ENCODE results near the gene SHC2. TPM values are rescaled to one million over a fixed set of nuclear protein-coding genes. Genes with fewer than 3 reads are reported as not detected.
A peak's percentile ranks its signal among the peaks of the same experiment; 100 is the strongest.
"Not testable (repeated sequence)": the region's sequence is repeated elsewhere in the genome, so short reads cannot be mapped to it uniquely, and the experiment has no call there.

Gene SHC2
- total and polyA plus RNA-seq, 5 experiments from 2014 or later, result 0.30 to 4.0 (median 1.8) TPM

DNA sequence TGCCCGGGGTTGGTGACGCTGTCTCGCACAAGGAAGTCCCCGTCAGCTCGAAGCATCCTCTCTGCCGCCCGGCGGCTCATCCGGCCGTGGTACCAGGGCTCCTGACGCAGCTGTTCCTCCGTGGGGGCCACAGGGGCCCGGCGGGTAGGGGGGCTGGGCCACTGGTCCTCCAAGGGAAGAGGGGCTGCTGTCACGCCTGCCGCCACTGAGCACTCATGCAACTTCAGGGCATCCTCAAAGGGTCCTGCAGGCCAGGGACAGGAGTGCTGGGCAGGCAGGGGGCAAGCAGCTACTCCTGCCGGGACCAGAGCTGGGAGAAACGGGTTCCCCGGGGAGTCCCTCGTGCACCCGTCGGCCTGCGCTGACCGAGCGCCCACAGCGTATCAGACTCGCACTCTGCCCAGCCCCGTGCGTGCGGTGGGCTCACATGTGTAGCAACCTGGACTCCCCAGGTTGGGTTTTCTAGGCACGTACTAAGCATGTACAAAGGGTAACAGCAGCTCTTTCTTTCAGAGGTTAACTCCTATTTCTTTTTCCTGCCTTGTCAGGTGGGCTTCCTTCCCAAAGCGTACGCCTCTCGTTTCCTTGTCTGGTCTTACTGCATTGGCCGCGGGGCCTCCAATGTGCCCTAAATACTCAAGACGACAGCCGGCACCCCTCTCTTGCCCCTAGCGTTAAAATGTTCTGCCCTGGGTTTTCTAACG is 38.5 kb downstream of the SHC2 start:
- H3K9me3 Mint-ChIP-seq, result no peaks in the 10 kb centered on the region
- peaks cover 0 to 3% (median 0%) of the 10 kb centered on the region in 5 donors for H3K27me3 Mint-ChIP-seq
- H3K4me3 Mint-ChIP-seq, result no peak overlapping the region
- H3K4me1 Mint-ChIP-seq, result no peaks in the 10 kb centered on the region
- ATAC-seq, result no peak
- no peaks in the 10 kb centered on the region for H3K36me3 Mint-ChIP-seq
- DNase-seq, result no peak
- POLR2A ChIA-PET, result no interaction called here
- no peak overlapping the region for H3K27ac Mint-ChIP-seq

DNA sequence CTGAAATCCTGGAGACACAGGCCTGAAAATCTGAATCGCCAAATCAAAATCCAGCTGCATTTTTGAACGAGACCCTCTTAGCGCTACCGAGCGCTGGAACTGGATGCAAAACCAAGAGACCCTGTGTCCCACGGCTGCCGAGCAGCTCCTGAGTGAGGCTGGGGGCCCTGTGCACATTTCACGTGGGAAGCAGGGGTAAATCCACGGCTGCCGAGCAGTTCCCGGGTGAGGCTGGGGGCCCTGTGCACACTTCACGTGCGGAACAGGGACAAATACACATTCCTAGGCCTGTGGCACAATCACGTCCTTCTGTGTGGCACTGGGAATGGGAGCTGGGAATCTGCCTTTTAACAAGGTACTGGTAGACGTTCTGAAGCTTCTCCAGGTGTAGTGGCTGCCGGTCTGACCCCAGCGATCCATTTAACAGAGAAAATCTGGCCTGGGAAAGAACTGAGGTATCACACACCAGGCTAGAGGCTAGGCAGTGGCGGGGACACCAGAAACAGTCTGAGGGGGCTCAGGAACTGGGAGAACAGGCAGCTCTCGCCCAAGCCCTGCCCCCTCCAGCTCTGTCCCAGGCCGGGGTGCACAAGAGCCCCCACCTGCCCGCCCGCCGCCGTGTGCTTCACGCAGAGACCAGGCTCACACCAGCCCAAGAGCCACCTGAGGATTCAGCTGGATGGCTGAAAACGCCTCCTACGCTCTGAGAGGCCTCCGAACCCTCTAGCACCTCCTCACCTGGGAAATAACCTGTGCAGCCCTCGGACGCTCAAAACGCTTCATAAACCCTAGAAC is 40.9 kb downstream of the SHC2 start:
- Mint-ChIP-seq H3K27ac (no peak overlapping the region), H3K4me3 (no peak overlapping the region), H3K4me1 (no peaks in the 10 kb centered on the region), H3K27me3 (peaks cover 0 to 3% (median 0%) of the 10 kb centered on the region in 5 donors), H3K36me3 (no peaks in the 10 kb centered on the region), H3K9me3 (no peaks in the 10 kb centered on the region)
- DNase-seq, result no peak
- POLR2A ChIA-PET, result no interaction called here
- ATAC-seq, result no peak

GRCh38 chr19:418761-419671 is 41.8 kb downstream of the SHC2 start:
- Mint-ChIP-seq H3K27ac (no peak overlapping the region), H3K4me1 (no peaks in the 10 kb centered on the region), H3K27me3 (peaks cover 0 to 3% (median 0%) of the 10 kb centered on the region in 5 donors), H3K9me3 (no peaks in the 10 kb centered on the region), H3K36me3 (no peaks in the 10 kb centered on the region), H3K4me3 (no peak overlapping the region)
- POLR2A ChIA-PET, result no interaction called here
- DNase-seq (peak in 1 of 10 donors; percentile 45), ATAC-seq (no peak)

DNA sequence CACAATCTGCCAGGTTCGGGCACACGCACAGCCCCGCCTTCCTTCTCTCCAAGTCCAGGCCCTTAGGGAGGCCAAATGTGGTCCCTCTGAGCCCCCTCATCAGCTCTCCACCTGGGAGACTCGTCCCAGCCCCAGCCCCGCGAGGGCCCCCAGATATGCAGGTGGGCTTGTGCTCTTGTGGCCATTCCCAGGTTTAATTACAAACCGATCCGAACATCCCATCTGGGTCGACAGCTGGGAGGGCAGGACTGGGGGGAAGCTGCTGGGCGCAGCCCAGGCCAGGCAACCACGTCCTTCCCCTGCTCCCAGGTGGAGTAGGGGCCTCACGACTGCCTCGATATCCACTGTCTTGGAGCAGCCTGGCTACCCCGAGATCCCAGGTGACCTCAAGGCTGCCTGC is 44.4 kb downstream of the SHC2 start:
- Mint-ChIP-seq H3K4me3 (no peak overlapping the region), H3K9me3 (no peaks in the 10 kb centered on the region), H3K36me3 (no peaks in the 10 kb centered on the region), H3K4me1 (no peaks in the 10 kb centered on the region), H3K27ac (no peak overlapping the region), H3K27me3 (peaks cover 0 to 4% (median 0%) of the 10 kb centered on the region in 5 donors)
- ATAC-seq, result no peak
- DNase-seq, result peak in 1 of 10 donors; percentile 19
- POLR2A ChIA-PET, result no interaction called here

- peaks cover 0 to 1% (median 0%) of the 10 kb centered on the region in 9 donors for H3K9me3 Mint-ChIP-seq
- POLR2A ChIA-PET, result no interaction called here
- H3K27ac Mint-ChIP-seq, result no peak overlapping the region
- DNase-seq (peak in 1 of 10 donors; percentile 37), ATAC-seq (no peak)
- no peaks in the 10 kb centered on the region for H3K4me1 Mint-ChIP-seq
- H3K4me3 Mint-ChIP-seq, result no peak overlapping the region
- H3K36me3 Mint-ChIP-seq, result no peaks in the 10 kb centered on the region
- peaks cover 0 to 5% (median 0%) of the 10 kb centered on the region in 5 donors for H3K27me3 Mint-ChIP-seq
These were observed 45.5 kb downstream of the SHC2 start for GRCh38 chr19:415292-415691.

GRCh38 chr19:413756-414420 is 46.9 kb downstream of the SHC2 start:
- H3K36me3 Mint-ChIP-seq, result no peaks in the 10 kb centered on the region
- H3K4me3 Mint-ChIP-seq, result no peak overlapping the region
- H3K9me3 Mint-ChIP-seq, result peaks cover 0 to 7% (median 0%) of the 10 kb centered on the region in 9 donors
- POLR2A ChIA-PET, result no interaction called here
- H3K27me3 Mint-ChIP-seq, result peaks cover 2 to 12% (median 7%) of the 10 kb centered on the region in 5 donors
- no peak overlapping the region for H3K27ac Mint-ChIP-seq
- peaks cover 5 to 9% (median 5%) of the 10 kb centered on the region in 4 donors for H3K4me1 Mint-ChIP-seq
- DNase-seq, result peak in 1 of 10 donors; percentile 55
- ATAC-seq, result no peak

GRCh38 chr19:412356-413355 is 48.2 kb downstream of the SHC2 start:
- POLR2A ChIA-PET, result no interaction called here
- ATAC-seq (no peak), DNase-seq (peak in 1 of 10 donors; percentile 57)
- no peaks in the 10 kb centered on the region for H3K36me3 Mint-ChIP-seq
- peaks cover 0 to 7% (median 0%) of the 10 kb centered on the region in 9 donors for H3K9me3 Mint-ChIP-seq
- no peak overlapping the region for H3K4me3 Mint-ChIP-seq
- peaks cover 5 to 9% (median 5%) of the 10 kb centered on the region in 4 donors for H3K4me1 Mint-ChIP-seq
- H3K27me3 Mint-ChIP-seq, result peaks cover 2 to 12% (median 7%) of the 10 kb centered on the region in 5 donors
- H3K27ac Mint-ChIP-seq, result no peak overlapping the region

DNA sequence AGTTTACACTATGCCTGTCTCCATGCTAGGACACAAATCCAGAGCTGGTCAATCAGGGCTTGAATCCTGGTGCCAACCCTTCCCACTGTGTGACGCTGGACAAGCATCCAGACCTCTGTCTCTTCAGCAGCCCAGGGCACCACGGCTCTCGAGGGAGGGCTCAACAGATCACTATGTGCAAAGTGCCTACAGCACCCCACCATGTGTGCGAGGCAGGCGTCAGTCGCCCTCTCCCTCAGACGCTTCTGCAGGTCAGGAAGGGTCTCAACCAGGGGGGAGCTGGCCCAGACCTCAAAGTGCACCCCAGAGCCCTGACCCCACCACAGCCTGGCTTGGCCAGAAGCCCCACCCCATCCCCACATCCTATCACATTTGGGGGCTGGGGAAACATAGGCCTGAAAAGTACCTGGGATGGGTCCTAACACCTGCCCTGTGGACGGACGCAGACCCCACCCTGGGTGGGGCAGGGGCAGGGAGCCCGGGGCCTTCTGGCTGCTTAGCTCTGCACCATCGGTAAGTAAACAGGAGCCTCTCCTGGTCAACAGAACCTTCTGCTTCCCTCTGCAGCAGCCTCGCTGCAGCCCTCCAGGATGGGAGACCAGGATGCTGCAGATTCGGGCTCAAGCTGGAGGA is 49.0 kb downstream of the SHC2 start:
- Mint-ChIP-seq H3K4me3 (peak overlapping the region in 1 of 10 donors; percentile 18), H3K4me1 (peaks cover 5 to 9% (median 5%) of the 10 kb centered on the region in 4 donors), H3K36me3 (no peaks in the 10 kb centered on the region), H3K27me3 (peaks cover 2 to 12% (median 7%) of the 10 kb centered on the region in 5 donors), H3K27ac (no peak overlapping the region), H3K9me3 (peaks cover 0 to 7% (median 0%) of the 10 kb centered on the region in 9 donors)
- peak in 1 of 10 donors; percentile 30 for DNase-seq
- POLR2A ChIA-PET, result no interaction called here
- no peak for ATAC-seq

GRCh38 chr19:411121-411722 is 49.6 kb downstream of the SHC2 start:
- peak in 1 of 10 donors; percentile 34 for DNase-seq
- H3K27me3 Mint-ChIP-seq, result peaks cover 2 to 15% (median 7%) of the 10 kb centered on the region in 5 donors
- H3K4me1 Mint-ChIP-seq, ATAC-seq, H3K9me3 Mint-ChIP-seq, H3K36me3 Mint-ChIP-seq, H3K27ac Mint-ChIP-seq, POLR2A ChIA-PET: not testable (repeated sequence)
- H3K4me3 Mint-ChIP-seq, result peak overlapping the region in 1 of 10 donors; percentile 18

GRCh38 chr19:410243-410781 is 50.5 kb downstream of the SHC2 start:
- Mint-ChIP-seq H3K4me1 (peaks cover 5 to 9% (median 5%) of the 10 kb centered on the region in 4 donors), H3K36me3 (no peaks in the 10 kb centered on the region), H3K27me3 (peaks cover 2 to 21% (median 7%) of the 10 kb centered on the region in 5 donors), H3K9me3 (peaks cover 0 to 7% (median 0%) of the 10 kb centered on the region in 9 donors), H3K4me3 (peak overlapping the region in 3 of 10 donors; percentile 27 to 84 (median 39)), H3K27ac (no peak overlapping the region)
- POLR2A ChIA-PET, result no interaction called here
- DNase-seq (peak in 1 of 10 donors; percentile 49), ATAC-seq (no peak)

Measured in naive thymus-derived CD8-positive, alpha-beta T cell (primary cell).